B cell (primary cell): Measurements from ENCODE around the gene ADAMTS17. TPM values are rescaled to one million over a fixed set of nuclear protein-coding genes. Genes with fewer than 3 reads are reported as not detected.

Source experiments
- ATAC-seq: fragments of 200-7000 bp; cut with Tn5 transposase; one replicate; pipeline ENCODE4 v1.10.0; 2021; ENCODE audit warnings: low read depth, mild to moderate bottlenecking, moderate number of reproducible peaks, moderate library complexity
- CTCF ChIA-PET: fragments of 350-600 bp; sonication (Branson Sonifier 250); formaldehyde crosslinking; loops from one replicate; lab custom pipeline; 2021; ENCODE audit warnings: antibody characterized with exemption, inconsistent platforms; lab: Charles Lee
- POLR2A ChIA-PET: fragments of 350-600 bp; sonication (Branson Sonifier 250); formaldehyde crosslinking; loops from one replicate; lab custom pipeline; 2021; ENCODE audit warnings: antibody characterized with exemption; lab: Charles Lee
- DNase-seq: peaks from one replicate; pipeline ENCODE4 v3.0.0; 2013
- H2AFZ ChIP-seq: 2 replicates; pipeline ENCODE4 v1.6.1; 2012; ENCODE audit warnings: mild to moderate bottlenecking, low read depth, low read length; ENCODE audit not compliant: insufficient read depth, poor library complexity, severe bottlenecking
- H3K27ac ChIP-seq, 2 donors: 1 replicate in 1 of 2; 2 replicates in 1 of 2; pipeline ENCODE4 v1.5.1; 2012 to 2013; ENCODE audit warnings: low read length in 2 of 2, mild to moderate bottlenecking in 2 of 2, moderate library complexity in 1 of 2
- H3K27me3 ChIP-seq, 4 experiments: fragments of 200-600 bp in 1 of 4; sonication (generic) in 1 of 4; replicated peaks in 1 of 4; 1 replicate in 2 of 4; 2 replicates in 2 of 4; pipeline versions ENCODE4 v1.6.1 to v1.7.0; 2013 to 2016; ENCODE audit warnings: low read length in 3 of 4, mild to moderate bottlenecking in 2 of 4, mixed read lengths in 1 of 4, moderate library complexity in 1 of 4; ENCODE audit not compliant: insufficient read depth in 4 of 4, control insufficient read depth in 3 of 4; ENCODE audit errors: control extremely low read depth in 1 of 4
- H3K36me3 ChIP-seq, 2 experiments: replicated peaks in 1 of 2; 1 replicate in 1 of 2; 2 replicates in 1 of 2; pipeline versions ENCODE4 v1.6.1 to v1.7.1; 2013; ENCODE audit warnings: low read length in 1 of 2; ENCODE audit not compliant: insufficient read depth in 2 of 2, control insufficient read depth in 1 of 2; ENCODE audit errors: control extremely low read depth in 1 of 2, extremely low read depth in 1 of 2
- H3K4me1 ChIP-seq, 2 donors: fragments of 200-600 bp in 1 of 2; sonication (generic) in 1 of 2; 1 replicate in 1 of 2; 2 replicates in 1 of 2; pipeline versions ENCODE4 v1.5.1 to v1.6.1; 2013 to 2017; ENCODE audit warnings: low read length in 2 of 2; ENCODE audit not compliant: control insufficient read depth in 2 of 2, insufficient read depth in 2 of 2
- H3K4me2 ChIP-seq: replicated peaks from 2 replicates; pipeline ENCODE3; 2012; ENCODE audit warnings: mild to moderate bottlenecking, low read depth, low read length; ENCODE audit not compliant: poor library complexity, severe bottlenecking
- H3K4me3 ChIP-seq, 5 experiments: fragments of 200-600 bp in 1 of 5; sonication (generic) in 1 of 5; 1 replicate in 3 of 5; 2 replicates in 2 of 5; pipeline versions ENCODE4 v1.5.1 to v1.7.0; 2011 to 2016; ENCODE audit warnings: low read length in 4 of 5, mild to moderate bottlenecking in 4 of 5, low read depth in 2 of 5, control low read depth in 1 of 5, moderate library complexity in 1 of 5; ENCODE audit not compliant: insufficient read depth in 1 of 5; ENCODE audit errors: control extremely low read depth in 1 of 5, extremely low read depth in 1 of 5
- H3K79me2 ChIP-seq: fragments of 200-600 bp; sonication (generic); one replicate; pipeline ENCODE4 v1.6.0; 2016; ENCODE audit warnings: low read length; ENCODE audit not compliant: control insufficient read depth, insufficient read depth
- H3K9ac ChIP-seq: fragments of 200-600 bp; sonication (generic); 2 replicates; pipeline ENCODE4 v1.6.1; 2017; ENCODE audit warnings: mild to moderate bottlenecking, low read length, moderate library complexity
- H3K9me3 ChIP-seq, 3 donors: one replicate each; pipeline versions ENCODE4 v1.6.1 to v1.7.1; 2013; ENCODE audit warnings: low read length in 2 of 3; ENCODE audit not compliant: control insufficient read depth in 2 of 3, insufficient read depth in 1 of 3; ENCODE audit errors: control extremely low read depth in 1 of 3
- H4K20me1 ChIP-seq: 2 replicates; pipeline ENCODE4 v1.6.0; 2012; ENCODE audit warnings: mild to moderate bottlenecking, low read length; ENCODE audit not compliant: insufficient read depth, control insufficient read depth, poor library complexity, severe bottlenecking
- H3K27ac Mint-ChIP-seq: one replicate; pipeline ENCODE4 v1.8.0; 2021; ENCODE audit warnings: mixed read lengths
- H3K27me3 Mint-ChIP-seq: one replicate; pipeline ENCODE4 v1.8.0; 2021; ENCODE audit warnings: mixed read lengths
- H3K4me1 Mint-ChIP-seq: one replicate; pipeline ENCODE4 v1.8.0; 2021; ENCODE audit warnings: mixed read lengths
- H3K4me3 Mint-ChIP-seq: one replicate; pipeline ENCODE4 v1.8.0; 2021; ENCODE audit warnings: mixed read lengths
- H3K9me3 Mint-ChIP-seq: one replicate; pipeline ENCODE4 v1.8.0; 2022; ENCODE audit warnings: mixed read lengths; ENCODE audit not compliant: insufficient read depth
- EZH2 ChIP-seq: IDR thresholded peaks from 2 replicates; pipeline ENCODE4 v1.6.1; 2012; ENCODE audit warnings: borderline replicate concordance, low read depth, mild to moderate bottlenecking, moderate library complexity, low read length; ENCODE audit not compliant: insufficient read depth, poor library complexity, severe bottlenecking
- WGBS: methylation state at CpG from one replicate; pipeline ENCODE4 v1.1.5; 2013; ENCODE audit warnings: missing lambda C conversion rate; ENCODE audit not compliant: insufficient coverage; 5-methylcytosine and 5-hydroxymethylcytosine counted together
- intact Hi-C: fragments of 100-400 bp; cut with micrococcal nuclease; formaldehyde crosslinking; loops from one replicate; pipeline ENCODE4 v1.10.0; 2022
- polyA plus RNA-seq: library from polyadenylated mRNA; depleted of rRNA; stranded (reverse); fragments of >200 nt; gene quantifications from 2 replicates; pipeline ENCODE4 v1.2.3, GENCODE V29; 2012
- total RNA-seq, 2 donors: library from RNA; stranded (reverse); fragments of 120-200 nt in 1 of 2; gene quantifications; 1 replicate in 1 of 2; 2 replicates in 1 of 2; pipeline versions ENCODE4 v1.2.3 to v1.2.4, GENCODE V29; 2013 to 2022
- TF ChIP-seq, protein P1 (sequence below): fragments of 200-600 bp; IDR thresholded peaks from one replicate; pipeline ENCODE4 v1.8.0; 2022; ENCODE audit warnings: antibody characterized with exemption, mild to moderate bottlenecking

The ADAMTS17 gene
- total and polyA plus RNA-seq, 2 donors (not counting 1 experiment from before 2014, with no cell fraction given), result 0.10 TPM; not detected in 1

DNA sequence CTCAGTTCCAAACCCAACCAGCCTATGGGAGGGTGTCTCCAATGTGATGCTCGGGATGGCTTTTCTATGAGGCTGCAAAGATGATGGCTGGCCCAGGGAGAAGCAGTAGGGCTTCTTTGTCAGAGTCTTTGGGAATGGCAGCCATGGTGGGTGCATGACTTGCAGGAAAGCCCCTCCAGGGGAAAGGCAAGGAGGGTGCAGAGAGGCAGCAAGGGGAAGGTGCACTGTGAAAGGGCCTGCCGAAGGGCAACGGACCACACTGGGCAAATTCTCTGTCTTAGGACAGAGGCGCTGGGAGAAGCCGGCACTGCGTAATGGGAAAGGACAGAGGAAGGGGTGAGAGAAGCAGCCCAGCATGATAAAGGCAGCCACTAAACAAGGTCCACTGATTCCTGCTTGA, 305.8 kb downstream of the ADAMTS17 start:
- WGBS, result 91% methylated on average over 6 of the region's 6 CpGs
- H3K27ac Mint-ChIP-seq, result no peak overlapping the region

DNA sequence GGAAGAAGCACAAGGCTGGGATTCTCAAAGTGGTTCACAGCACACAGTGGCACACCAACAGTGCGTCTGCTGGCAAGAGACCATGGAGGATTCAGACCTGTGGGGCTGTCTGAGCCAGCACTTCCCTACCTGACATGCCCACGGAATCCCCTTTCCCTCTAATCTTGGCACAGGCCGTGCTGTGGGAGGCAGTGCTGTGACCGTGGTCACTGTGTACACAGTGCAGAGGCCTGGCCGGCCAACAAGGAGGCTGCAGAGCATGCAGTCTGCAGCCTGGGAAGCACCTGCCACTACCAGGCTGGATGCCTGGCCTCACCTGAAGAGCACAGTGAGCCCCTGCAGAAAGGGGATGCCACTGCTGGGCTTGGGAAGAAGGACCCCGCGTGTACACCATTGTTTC, 307.6 kb downstream of the ADAMTS17 start:
- Histone ChIP-seq H3K4me1 (no peaks in the 10 kb centered on the region), H3K27ac (no peak overlapping the region), H3K4me3 (no peak overlapping the region), H2AFZ (no peak overlapping the region), H3K27me3 (no peaks in the 10 kb centered on the region), H3K9ac (no peak overlapping the region), H4K20me1 (no peaks in the 10 kb centered on the region), H3K79me2 (no peaks in the 10 kb centered on the region), H3K9me3 (peaks cover 0 to 3% (median 0%) of the 10 kb centered on the region in 3 donors), H3K36me3 (no peaks in the 10 kb centered on the region), H3K4me2 (no peak overlapping the region)
- ATAC-seq, result no peak
- Mint-ChIP-seq H3K9me3 (no peaks in the 10 kb centered on the region), H3K4me3 (no peak overlapping the region), H3K4me1 (no peaks in the 10 kb centered on the region), H3K27ac (no peak overlapping the region), H3K27me3 (peaks cover 6% of the 10 kb centered on the region)
- intact Hi-C loops, result no loop called here
- CTCF ChIA-PET, result no interaction called here
- WGBS, result 82% methylated on average over 5 of the region's 7 CpGs
- no peak for DNase-seq
- no peak for TF ChIP-seq EZH2
- TF ChIP-seq, protein P1, sequence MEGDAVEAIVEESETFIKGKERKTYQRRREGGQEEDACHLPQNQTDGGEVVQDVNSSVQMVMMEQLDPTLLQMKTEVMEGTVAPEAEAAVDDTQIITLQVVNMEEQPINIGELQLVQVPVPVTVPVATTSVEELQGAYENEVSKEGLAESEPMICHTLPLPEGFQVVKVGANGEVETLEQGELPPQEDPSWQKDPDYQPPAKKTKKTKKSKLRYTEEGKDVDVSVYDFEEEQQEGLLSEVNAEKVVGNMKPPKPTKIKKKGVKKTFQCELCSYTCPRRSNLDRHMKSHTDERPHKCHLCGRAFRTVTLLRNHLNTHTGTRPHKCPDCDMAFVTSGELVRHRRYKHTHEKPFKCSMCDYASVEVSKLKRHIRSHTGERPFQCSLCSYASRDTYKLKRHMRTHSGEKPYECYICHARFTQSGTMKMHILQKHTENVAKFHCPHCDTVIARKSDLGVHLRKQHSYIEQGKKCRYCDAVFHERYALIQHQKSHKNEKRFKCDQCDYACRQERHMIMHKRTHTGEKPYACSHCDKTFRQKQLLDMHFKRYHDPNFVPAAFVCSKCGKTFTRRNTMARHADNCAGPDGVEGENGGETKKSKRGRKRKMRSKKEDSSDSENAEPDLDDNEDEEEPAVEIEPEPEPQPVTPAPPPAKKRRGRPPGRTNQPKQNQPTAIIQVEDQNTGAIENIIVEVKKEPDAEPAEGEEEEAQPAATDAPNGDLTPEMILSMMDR, result no peak
- POLR2A ChIA-PET, result no interaction called here

More for the DNA sequence above, 305.8 kb downstream of the ADAMTS17 start:
- Histone ChIP-seq H4K20me1 (no peaks in the 10 kb centered on the region), H3K9me3 (no peaks in the 10 kb centered on the region), H3K4me1 (no peaks in the 10 kb centered on the region), H3K27me3 (no peaks in the 10 kb centered on the region), H2AFZ (no peak overlapping the region), H3K4me3 (no peak overlapping the region), H3K79me2 (no peaks in the 10 kb centered on the region), H3K27ac (no peak overlapping the region), H3K4me2 (no peak overlapping the region), H3K36me3 (no peaks in the 10 kb centered on the region), H3K9ac (no peak overlapping the region)
- no peak for TF ChIP-seq EZH2
- TF ChIP-seq, protein P1, result no peak
- no peaks in the 10 kb centered on the region for H3K9me3 Mint-ChIP-seq
- DNase-seq (no peak), ATAC-seq (no peak)
- H3K4me1 Mint-ChIP-seq, result no peaks in the 10 kb centered on the region
- POLR2A ChIA-PET, result no interaction called here
- intact Hi-C loops, result no loop called here
- CTCF ChIA-PET, result no interaction called here
- peaks cover 6% of the 10 kb centered on the region for H3K27me3 Mint-ChIP-seq
- no peak overlapping the region for H3K4me3 Mint-ChIP-seq
